Cardiac fibroblast (primary cell): Measurements from ENCODE around the gene FAM89B.

Experiments used
- DNase-seq, 2 donors: peaks; one replicate each; pipeline versions ENCODE4 v3.0.0 to v3.0.0-alpha.2; 2010; ENCODE audit warnings: low read depth in 2 of 2
- H3K4me3 ChIP-seq, 2 donors: replicated peaks in 1 of 2; 1 replicate in 1 of 2; 2 replicates in 1 of 2; pipeline ENCODE4 v1.5.1; 2011; ENCODE audit warnings: low read depth in 2 of 2, low read length in 2 of 2, mild to moderate bottlenecking in 2 of 2, moderate library complexity in 1 of 2
- TF ChIP-seq, protein P1 (sequence below): IDR thresholded peaks from one replicate; pipeline ENCODE4 v1.5.1; 2011; ENCODE audit warnings: low read depth, mild to moderate bottlenecking, low read length, inconsistent platforms

Gene FAM89B

DNA sequence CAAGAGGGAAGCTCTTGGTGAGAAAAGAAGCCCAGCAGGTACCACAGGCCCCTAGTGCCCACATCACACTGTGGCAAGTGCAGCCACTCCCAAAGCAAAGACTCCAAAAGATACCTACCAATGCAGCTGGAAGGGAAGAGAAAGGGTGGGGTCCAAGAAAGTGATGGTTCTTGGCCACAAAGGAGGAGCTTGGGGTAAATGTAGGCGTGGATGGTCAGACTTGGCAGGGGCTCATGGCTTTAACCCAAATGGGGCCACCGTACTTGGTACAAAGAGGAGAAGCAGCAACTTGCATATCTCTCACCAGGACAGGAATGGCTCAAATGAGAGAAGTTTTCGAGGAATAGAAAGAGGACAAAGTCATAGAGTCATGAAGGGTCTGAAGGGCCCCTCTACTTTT, 36.9 kb downstream of the FAM89B start:
- H3K4me3 ChIP-seq: no peak overlapping the region
- TF ChIP-seq, protein P1, sequence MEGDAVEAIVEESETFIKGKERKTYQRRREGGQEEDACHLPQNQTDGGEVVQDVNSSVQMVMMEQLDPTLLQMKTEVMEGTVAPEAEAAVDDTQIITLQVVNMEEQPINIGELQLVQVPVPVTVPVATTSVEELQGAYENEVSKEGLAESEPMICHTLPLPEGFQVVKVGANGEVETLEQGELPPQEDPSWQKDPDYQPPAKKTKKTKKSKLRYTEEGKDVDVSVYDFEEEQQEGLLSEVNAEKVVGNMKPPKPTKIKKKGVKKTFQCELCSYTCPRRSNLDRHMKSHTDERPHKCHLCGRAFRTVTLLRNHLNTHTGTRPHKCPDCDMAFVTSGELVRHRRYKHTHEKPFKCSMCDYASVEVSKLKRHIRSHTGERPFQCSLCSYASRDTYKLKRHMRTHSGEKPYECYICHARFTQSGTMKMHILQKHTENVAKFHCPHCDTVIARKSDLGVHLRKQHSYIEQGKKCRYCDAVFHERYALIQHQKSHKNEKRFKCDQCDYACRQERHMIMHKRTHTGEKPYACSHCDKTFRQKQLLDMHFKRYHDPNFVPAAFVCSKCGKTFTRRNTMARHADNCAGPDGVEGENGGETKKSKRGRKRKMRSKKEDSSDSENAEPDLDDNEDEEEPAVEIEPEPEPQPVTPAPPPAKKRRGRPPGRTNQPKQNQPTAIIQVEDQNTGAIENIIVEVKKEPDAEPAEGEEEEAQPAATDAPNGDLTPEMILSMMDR: no peak
- peak in 1 of 2 donors; percentile 68 for DNase-seq

GRCh38 chr11:65609665-65610064, 37.3 kb downstream of the FAM89B start:
- TF ChIP-seq, protein P1: no peak
- H3K4me3 ChIP-seq: no peak overlapping the region
- DNase-seq: no peak

GRCh38 chr11:65610404-65610803, 38.1 kb downstream of the FAM89B start:
- TF ChIP-seq, protein P1: no peak
- H3K4me3 ChIP-seq: no peak overlapping the region
- DNase-seq: no peak

GRCh38 chr11:65611028-65611757, 38.9 kb downstream of the FAM89B start:
- peak; percentile 32 to 59 for DNase-seq
- peak overlapping the region; percentile 81 to 85 for H3K4me3 ChIP-seq
- TF ChIP-seq, protein P1: no peak

- peak; percentile 36 to 55 for DNase-seq
- peak overlapping the region; percentile 81 to 85 for H3K4me3 ChIP-seq
- TF ChIP-seq, protein P1: no peak
These were observed 39.6 kb downstream of the FAM89B start for GRCh38 chr11:65611758-65612603.

DNA sequence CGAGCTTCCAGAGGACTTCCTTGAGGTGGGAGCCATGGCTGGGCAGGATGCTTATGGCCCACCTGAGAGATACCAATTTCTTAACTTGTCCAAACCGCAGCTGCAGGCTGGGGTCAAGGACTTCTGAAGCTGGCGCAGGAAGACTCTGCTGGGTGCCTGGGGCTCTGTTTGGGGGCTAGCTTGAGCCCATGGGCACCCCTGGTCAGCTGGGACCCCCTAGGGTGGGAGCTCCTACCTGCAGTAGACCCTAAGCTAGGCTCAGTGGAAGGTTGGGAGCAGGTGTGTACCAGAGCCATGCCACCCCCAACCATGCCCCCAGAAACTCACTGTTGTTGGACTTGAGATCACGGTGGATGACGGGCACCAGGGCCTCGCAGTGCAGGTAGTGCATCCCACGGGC, 40.4 kb downstream of the FAM89B start:
- TF ChIP-seq, protein P1: no peak
- DNase-seq: no peak
- H3K4me3 ChIP-seq: peak overlapping the region; percentile 81 to 85
